ENCODE data around the gene IGFBP2.
A peak's percentile ranks its signal among the peaks of the same experiment; 100 is the strongest.
"Not testable (repeated sequence)": the region's sequence is repeated elsewhere in the genome, so short reads cannot be mapped to it uniquely, and the experiment has no call there.

Gene IGFBP2

GRCh38 chr2:216596236-216596979 lies 36.8 kb upstream of the IGFBP2 start:
- Histone ChIP-seq H3K36me3 (ENCODE audit: low read depth) (no peaks in the 10 kb centered on the region), H3K27me3 (ENCODE audit: insufficient read depth, poor library complexity, severe bottlenecking) (no peaks in the 10 kb centered on the region), H3K4me3 (ENCODE audit: severe bottlenecking) (no peak overlapping the region), H3K9me3 (ENCODE audit: severe bottlenecking) (no peaks in the 10 kb centered on the region), H3K27ac (ENCODE audit: poor library complexity, severe bottlenecking) (no peak overlapping the region), H3K4me1 (ENCODE audit: insufficient read depth, poor library complexity, severe bottlenecking) (peaks cover 12% of the 10 kb centered on the region)
- no peak for TF ChIP-seq CTCF (IDR thresholded peaks at IDR 0.05; ENCODE audit: poor library complexity, severe bottlenecking)
- ATAC-seq (ENCODE audit: low read depth) (no peak), DNase-seq (ENCODE audit: low spot score) (no peak)

- Histone ChIP-seq H3K27ac (ENCODE audit: poor library complexity, severe bottlenecking) (no peak overlapping the region), H3K27me3 (ENCODE audit: insufficient read depth, poor library complexity, severe bottlenecking) (no peaks in the 10 kb centered on the region), H3K36me3 (ENCODE audit: low read depth) (no peaks in the 10 kb centered on the region), H3K9me3 (ENCODE audit: severe bottlenecking) (no peaks in the 10 kb centered on the region), H3K4me1 (ENCODE audit: insufficient read depth, poor library complexity, severe bottlenecking) (peaks cover 12% of the 10 kb centered on the region), H3K4me3 (ENCODE audit: severe bottlenecking) (no peak overlapping the region)
- ATAC-seq (ENCODE audit: low read depth), result no peak
- DNase-seq (ENCODE audit: low spot score), result no peak
- no peak for TF ChIP-seq CTCF (IDR thresholded peaks at IDR 0.05; ENCODE audit: poor library complexity, severe bottlenecking)
Observed at GRCh38 chr2:216596980-216597509, 36.2 kb upstream of the IGFBP2 start.

- H3K4me1 ChIP-seq (ENCODE audit: insufficient read depth, poor library complexity, severe bottlenecking), result peaks cover 15% of the 10 kb centered on the region
- not testable (repeated sequence) for H3K36me3 ChIP-seq (ENCODE audit: low read depth); H3K9me3 ChIP-seq (ENCODE audit: severe bottlenecking); H3K4me3 ChIP-seq (ENCODE audit: severe bottlenecking); ATAC-seq (ENCODE audit: low read depth); DNase-seq (ENCODE audit: low spot score); H3K27ac ChIP-seq (ENCODE audit: poor library complexity, severe bottlenecking); H3K27me3 ChIP-seq (ENCODE audit: insufficient read depth, poor library complexity, severe bottlenecking)
Observed at GRCh38 chr2:216597825-216598224, 35.4 kb upstream of the IGFBP2 start.

GRCh38 chr2:216601632-216602409 lies 31.4 kb upstream of the IGFBP2 start:
- Histone ChIP-seq H3K4me3 (ENCODE audit: severe bottlenecking) (no peak overlapping the region), H3K27me3 (ENCODE audit: insufficient read depth, poor library complexity, severe bottlenecking) (no peaks in the 10 kb centered on the region), H3K4me1 (ENCODE audit: insufficient read depth, poor library complexity, severe bottlenecking) (peaks cover 28% of the 10 kb centered on the region), H3K9me3 (ENCODE audit: severe bottlenecking) (no peaks in the 10 kb centered on the region), H3K27ac (ENCODE audit: poor library complexity, severe bottlenecking) (no peak overlapping the region), H3K36me3 (ENCODE audit: low read depth) (no peaks in the 10 kb centered on the region)
- no peak for DNase-seq (ENCODE audit: low spot score)
- ATAC-seq (ENCODE audit: low read depth), result no peak
- no peak for TF ChIP-seq CTCF (IDR thresholded peaks at IDR 0.05; ENCODE audit: poor library complexity, severe bottlenecking)

- H3K4me1 ChIP-seq (ENCODE audit: insufficient read depth, poor library complexity, severe bottlenecking), result peaks cover 20% of the 10 kb centered on the region
- H3K4me3 ChIP-seq (ENCODE audit: severe bottlenecking), result no peak overlapping the region
Observed at GRCh38 chr2:216603010-216603883, 30.0 kb upstream of the IGFBP2 start.

More at GRCh38 chr2:216603010-216603883, 30.0 kb upstream of the IGFBP2 start:
- H3K36me3 ChIP-seq (ENCODE audit: low read depth), result no peaks in the 10 kb centered on the region
- no peak for TF ChIP-seq CTCF (IDR thresholded peaks at IDR 0.05; ENCODE audit: poor library complexity, severe bottlenecking)
- H3K27ac ChIP-seq (ENCODE audit: poor library complexity, severe bottlenecking), result peak overlapping the region; percentile 3
- no peak for DNase-seq (ENCODE audit: low spot score)
- no peaks in the 10 kb centered on the region for H3K9me3 ChIP-seq (ENCODE audit: severe bottlenecking)
- H3K27me3 ChIP-seq (ENCODE audit: insufficient read depth, poor library complexity, severe bottlenecking), result no peaks in the 10 kb centered on the region
- peak; percentile 70 for ATAC-seq (ENCODE audit: low read depth)
